Prostate gland (tissue), 2 donors: ENCODE data around the gene ANKRD11. TPM values are rescaled to one million over a fixed set of nuclear protein-coding genes. Genes with fewer than 3 reads are reported as not detected.

Experiments
- DNase-seq: peaks from one replicate; pipeline ENCODE4 v3.0.0-alpha.2; 2019; ENCODE audit warnings: low spot score
- H3K27ac ChIP-seq, 2 donors: fragments of 200-600 bp; sonication (generic); 2 replicates each; pipeline ENCODE4 v1.5.1; 2017 to 2019
- H3K27me3 ChIP-seq: fragments of 200-600 bp; sonication (generic); replicated peaks from 2 replicates; pipeline ENCODE4 v1.5.1; 2019; ENCODE audit not compliant: insufficient read depth
- H3K36me3 ChIP-seq, 2 donors: fragments of 200-600 bp; sonication (generic); 1 replicate in 1 of 2; 2 replicates in 1 of 2; pipeline versions ENCODE4 v1.5.1 to v1.8.1; 2017 to 2019
- H3K4me1 ChIP-seq: fragments of 200-600 bp; sonication (generic); replicated peaks from 2 replicates; pipeline ENCODE4 v1.5.1; 2019
- H3K4me3 ChIP-seq, 2 donors: fragments of 200-600 bp; sonication (generic); 2 replicates each; pipeline ENCODE4 v1.5.1; 2017 to 2019
- H3K9me3 ChIP-seq: fragments of 200-600 bp; sonication (generic); 2 replicates; pipeline ENCODE4 v1.5.1; 2017
- POLR2A ChIP-seq: fragments of 450-650 bp; IDR thresholded peaks from one replicate; pipeline ENCODE4 v1.6.1; 2016; ENCODE audit warnings: antibody characterized with exemption, mild to moderate bottlenecking
- POLR2AphosphoS5 ChIP-seq: sonication (generic); formaldehyde crosslinking; IDR thresholded peaks from one replicate; pipeline ENCODE4 v1.6.1; 2017; ENCODE audit warnings: antibody characterized with exemption
- WGBS: methylation state at CpG from one replicate; pipeline ENCODE4 v1.1.5; 2018; 5-methylcytosine and 5-hydroxymethylcytosine counted together
- intact Hi-C: fragments of 100-400 bp; cut with DNase I; formaldehyde crosslinking; loops from one replicate; pipeline ENCODE4 v1.14.2; 2022
- total RNA-seq, 2 donors: library from RNA; depleted of rRNA; stranded (reverse); fragments of >200 nt; gene quantifications; one replicate each; pipeline ENCODE4 v1.1.0, GENCODE V29; 2016
- TF ChIP-seq, protein P1 (sequence below), 4 experiments: fragments of 200-600 bp in 2 of 4; fragments of 450-650 bp in 2 of 4; sonication (generic) in 2 of 4; IDR thresholded peaks; 1 replicate in 3 of 4; 2 replicates in 1 of 4; pipeline ENCODE4 v1.5.1; 2016 to 2019; ENCODE audit warnings: antibody characterized with exemption in 4 of 4, mild to moderate bottlenecking in 2 of 4, moderate library complexity in 2 of 4

The ANKRD11 gene
- total RNA-seq, 2 donors from 2014 or later = 66.2 to 143 TPM

DNA sequence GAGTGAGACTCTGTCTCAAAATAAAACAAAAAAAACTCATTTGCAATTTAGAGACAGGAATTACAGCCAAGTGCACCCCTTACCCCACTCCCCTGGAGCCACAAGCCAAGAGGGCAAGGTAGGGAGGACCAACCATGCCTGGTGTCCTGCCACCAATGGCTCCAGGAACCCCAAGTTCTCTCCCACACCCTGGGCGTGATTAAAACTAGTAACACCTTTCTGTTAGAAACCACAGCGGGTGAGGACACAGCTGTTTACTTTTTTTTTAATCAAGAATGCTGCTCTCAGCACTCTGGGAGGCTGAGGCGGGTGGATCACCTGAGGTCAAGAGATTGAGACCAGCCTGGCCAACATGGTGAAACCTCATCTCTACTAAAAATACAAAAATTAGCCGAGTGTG, 38.1 kb downstream of the ANKRD11 start:
- Histone ChIP-seq H3K27ac (no peak overlapping the region), H3K27me3 (no peaks in the 10 kb centered on the region), H3K9me3 (no peaks in the 10 kb centered on the region), H3K4me1 (no peaks in the 10 kb centered on the region), H3K4me3 (no peak overlapping the region), H3K36me3 (no peaks in the 10 kb centered on the region)
- intact Hi-C loops = no loop called here
- no peak for TF ChIP-seq POLR2AphosphoS5
- TF ChIP-seq POLR2A = no peak
- TF ChIP-seq, protein P1, sequence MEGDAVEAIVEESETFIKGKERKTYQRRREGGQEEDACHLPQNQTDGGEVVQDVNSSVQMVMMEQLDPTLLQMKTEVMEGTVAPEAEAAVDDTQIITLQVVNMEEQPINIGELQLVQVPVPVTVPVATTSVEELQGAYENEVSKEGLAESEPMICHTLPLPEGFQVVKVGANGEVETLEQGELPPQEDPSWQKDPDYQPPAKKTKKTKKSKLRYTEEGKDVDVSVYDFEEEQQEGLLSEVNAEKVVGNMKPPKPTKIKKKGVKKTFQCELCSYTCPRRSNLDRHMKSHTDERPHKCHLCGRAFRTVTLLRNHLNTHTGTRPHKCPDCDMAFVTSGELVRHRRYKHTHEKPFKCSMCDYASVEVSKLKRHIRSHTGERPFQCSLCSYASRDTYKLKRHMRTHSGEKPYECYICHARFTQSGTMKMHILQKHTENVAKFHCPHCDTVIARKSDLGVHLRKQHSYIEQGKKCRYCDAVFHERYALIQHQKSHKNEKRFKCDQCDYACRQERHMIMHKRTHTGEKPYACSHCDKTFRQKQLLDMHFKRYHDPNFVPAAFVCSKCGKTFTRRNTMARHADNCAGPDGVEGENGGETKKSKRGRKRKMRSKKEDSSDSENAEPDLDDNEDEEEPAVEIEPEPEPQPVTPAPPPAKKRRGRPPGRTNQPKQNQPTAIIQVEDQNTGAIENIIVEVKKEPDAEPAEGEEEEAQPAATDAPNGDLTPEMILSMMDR (IDR thresholded peaks at IDR 0.05) = no peak
- WGBS = 91% methylated on average over 4 of the region's 4 CpGs
- no peak for DNase-seq

DNA sequence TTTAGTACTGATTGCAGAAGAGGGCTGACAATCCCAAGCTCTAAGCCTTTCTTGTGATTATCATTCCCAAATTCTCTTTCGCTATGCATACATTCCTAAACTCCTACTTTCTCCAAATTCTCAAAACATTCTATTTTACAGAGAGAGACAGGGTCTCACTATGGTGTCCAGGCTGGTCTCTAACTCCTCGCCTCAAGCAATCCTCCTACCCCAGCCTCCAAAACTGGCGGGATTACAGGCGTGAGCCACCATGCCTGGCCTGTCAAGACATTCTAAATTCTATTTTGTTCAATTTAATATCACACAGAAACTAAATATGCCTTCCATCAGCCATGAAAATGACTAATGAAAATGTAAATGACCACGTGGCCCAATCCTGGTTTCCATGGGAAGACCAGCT, 39.8 kb downstream of the ANKRD11 start:
- no peak overlapping the region for H3K27ac ChIP-seq
- H3K27me3 ChIP-seq = no peaks in the 10 kb centered on the region
- no peaks in the 10 kb centered on the region for H3K9me3 ChIP-seq
- intact Hi-C loops = no loop called here
- no peaks in the 10 kb centered on the region for H3K4me1 ChIP-seq
- TF ChIP-seq, protein P1 (IDR thresholded peaks at IDR 0.05) = no peak
- no peak for TF ChIP-seq POLR2A
- no peak for TF ChIP-seq POLR2AphosphoS5
- WGBS = 92% methylated on average over 5 of the region's 5 CpGs
- no peak overlapping the region for H3K4me3 ChIP-seq
- no peak for DNase-seq
- H3K36me3 ChIP-seq = no peaks in the 10 kb centered on the region

DNA sequence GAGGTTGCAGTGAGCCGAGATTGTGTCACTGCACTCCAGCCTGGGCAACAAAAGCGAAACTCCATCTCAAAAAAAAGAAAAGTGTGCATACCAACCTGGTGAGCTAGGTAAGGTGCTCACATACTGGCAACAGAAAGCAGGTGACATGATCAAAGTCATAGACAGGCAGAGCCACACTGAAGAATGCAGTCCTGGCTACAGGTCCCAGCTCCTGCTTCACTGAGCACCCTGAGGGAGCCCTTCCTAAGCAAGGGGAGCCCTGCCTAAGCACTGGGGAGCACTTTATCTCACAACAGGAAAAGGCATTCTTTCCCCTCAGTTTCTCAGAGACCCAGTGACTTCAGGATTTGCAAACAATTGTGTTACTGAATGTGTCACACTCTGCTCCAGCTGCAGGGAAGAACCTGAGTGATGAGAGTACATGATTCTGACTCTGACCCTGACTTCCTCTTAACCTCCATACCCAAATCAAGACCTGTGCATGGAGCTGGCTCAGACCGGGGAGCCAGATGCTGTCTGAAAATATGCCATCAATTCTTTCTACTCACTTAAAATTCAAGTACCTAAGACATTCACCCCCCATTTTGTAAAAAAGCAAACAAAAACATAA, 40.5 kb downstream of the ANKRD11 start:
- no peak overlapping the region for H3K4me3 ChIP-seq
- no peaks in the 10 kb centered on the region for H3K9me3 ChIP-seq
- no peak for TF ChIP-seq POLR2A
- TF ChIP-seq, protein P1 (IDR thresholded peaks at IDR 0.05) = no peak
- TF ChIP-seq POLR2AphosphoS5 = no peak
- WGBS = 66% methylated on average over 3 of the region's 3 CpGs
- no peaks in the 10 kb centered on the region for H3K27me3 ChIP-seq
- no peak overlapping the region for H3K27ac ChIP-seq
- no peaks in the 10 kb centered on the region for H3K36me3 ChIP-seq
- DNase-seq = no peak
- H3K4me1 ChIP-seq = peaks cover 7% of the 10 kb centered on the region
- intact Hi-C loops = loop anchor here (10.0 kb wide), 1 partner anchor 55 kb away; no protein-coding TSS in a partner anchor

DNA sequence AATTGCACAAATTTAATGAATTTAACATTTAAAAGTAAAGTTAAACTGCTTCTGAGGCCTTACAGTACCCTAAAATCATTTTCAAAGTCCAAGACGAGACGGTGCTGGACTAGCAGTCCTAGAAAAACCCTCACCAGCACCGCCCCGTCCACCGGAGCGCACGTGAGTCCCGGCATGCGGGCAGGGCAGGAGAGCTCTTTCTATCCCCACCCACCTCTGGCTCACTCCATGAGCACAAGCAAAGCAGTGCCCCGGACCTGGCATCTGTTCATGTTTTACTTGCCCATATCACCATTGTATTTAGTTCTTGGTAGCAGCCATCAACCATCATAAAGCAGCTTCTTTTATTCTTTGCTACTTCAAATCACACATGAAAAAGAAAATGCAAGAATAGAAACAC, 41.7 kb downstream of the ANKRD11 start:
- Histone ChIP-seq H3K36me3 (no peaks in the 10 kb centered on the region), H3K27me3 (no peaks in the 10 kb centered on the region), H3K4me1 (peaks cover 19% of the 10 kb centered on the region), H3K27ac (no peak overlapping the region), H3K4me3 (no peak overlapping the region), H3K9me3 (no peaks in the 10 kb centered on the region)
- 68% methylated on average over 10 of the region's 10 CpGs for WGBS
- TF ChIP-seq, protein P1 (IDR thresholded peaks at IDR 0.05) = no peak
- no peak for TF ChIP-seq POLR2AphosphoS5
- TF ChIP-seq POLR2A = no peak
- no peak for DNase-seq
- intact Hi-C loops = loop anchor here (10.0 kb wide), 1 partner anchor 54 kb away; no protein-coding TSS in a partner anchor

DNA sequence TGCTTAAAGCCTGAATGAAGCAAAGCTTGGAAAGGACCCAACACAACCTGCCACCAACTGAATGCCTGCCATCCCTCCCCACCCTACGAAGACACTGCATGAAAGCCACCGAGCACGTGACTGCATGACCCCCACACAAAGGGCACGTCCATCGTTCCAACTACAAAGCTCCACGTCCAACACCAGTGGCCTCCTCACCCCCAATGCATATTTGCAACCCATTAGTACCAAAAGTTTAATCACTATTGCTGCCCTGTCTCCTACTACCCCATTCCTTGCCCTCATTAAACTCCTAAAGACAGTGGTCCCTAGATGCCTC, 43.4 kb downstream of the ANKRD11 start:
- Histone ChIP-seq H3K4me1 (peaks cover 32% of the 10 kb centered on the region), H3K27me3 (no peaks in the 10 kb centered on the region), H3K9me3 (no peaks in the 10 kb centered on the region), H3K4me3 (no peak overlapping the region), H3K36me3 (no peaks in the 10 kb centered on the region), H3K27ac (no peak overlapping the region)
- no peak for DNase-seq
- WGBS = 54% methylated on average over 6 of the region's 6 CpGs
- TF ChIP-seq, protein P1 (IDR thresholded peaks at IDR 0.05) = no peak
- no peak for TF ChIP-seq POLR2AphosphoS5
- TF ChIP-seq POLR2A = no peak
- intact Hi-C loops = loop anchor here (10.0 kb wide), 1 partner anchor 52 kb away; no protein-coding TSS in a partner anchor
